HFF-Myc (cell line): ENCODE measurements around the gene FBXW4.

Experiments used
- DNase-seq: peaks from one replicate; pipeline ENCODE4 v3.0.0-alpha.2; 2011; ENCODE audit warnings: low read depth; ENCODE audit errors: extremely low read depth
- H3K4me3 ChIP-seq: replicated peaks from 2 replicates; pipeline ENCODE4 v1.5.1; 2011; ENCODE audit warnings: low read depth, mild to moderate bottlenecking, control low read depth, low read length
- CTCF ChIP-seq: IDR thresholded peaks from 2 replicates; pipeline ENCODE4 v1.5.1; 2012; ENCODE audit warnings: mild to moderate bottlenecking, low read depth, low read length, control low read depth; ENCODE audit errors: missing control alignments

FBXW4 gene

GRCh38 chr10:101565370-101565900 is 129.5 kb downstream of the FBXW4 start:
- no peak overlapping the region for H3K4me3 ChIP-seq
- no peak for TF ChIP-seq CTCF
- DNase-seq: no peak

- H3K4me3 ChIP-seq: no peak overlapping the region
- no peak for TF ChIP-seq CTCF
- no peak for DNase-seq
Observed at GRCh38 chr10:101564490-101564991, 130.4 kb downstream of the FBXW4 start.

GRCh38 chr10:101563497-101564040 is 131.4 kb downstream of the FBXW4 start:
- DNase-seq: no peak
- no peak overlapping the region for H3K4me3 ChIP-seq
- TF ChIP-seq CTCF: no peak

GRCh38 chr10:101563007-101563406 is 132.0 kb downstream of the FBXW4 start:
- no peak for TF ChIP-seq CTCF
- no peak overlapping the region for H3K4me3 ChIP-seq
- DNase-seq: no peak

- TF ChIP-seq CTCF: no peak
- no peak overlapping the region for H3K4me3 ChIP-seq
- DNase-seq: no peak
Observed at GRCh38 chr10:101562231-101562630, 132.7 kb downstream of the FBXW4 start.

GRCh38 chr10:101561068-101561915 is 133.7 kb downstream of the FBXW4 start:
- no peak for TF ChIP-seq CTCF
- no peak overlapping the region for H3K4me3 ChIP-seq
- DNase-seq: no peak
